Raji (cell line): Measurements from ENCODE around the gene NPRL2.

Experiments
- POLR2A ChIP-seq: IDR thresholded peaks from 2 replicates; pipeline ENCODE4 v1.6.1; 2011; ENCODE audit warnings: low read depth, low read length, control low read depth; ENCODE audit not compliant: insufficient read depth

Gene NPRL2

GRCh38 chr3:50319181-50319893, 31.2 kb downstream of the NPRL2 start:
- no peak for TF ChIP-seq POLR2A

GRCh38 chr3:50318615-50319014, 32.0 kb downstream of the NPRL2 start:
- no peak for TF ChIP-seq POLR2A

GRCh38 chr3:50318163-50318562, 32.4 kb downstream of the NPRL2 start:
- no peak for TF ChIP-seq POLR2A

GRCh38 chr3:50317300-50317699, 33.3 kb downstream of the NPRL2 start:
- TF ChIP-seq POLR2A = no peak

GRCh38 chr3:50316657-50317242, 33.8 kb downstream of the NPRL2 start:
- no peak for TF ChIP-seq POLR2A

- no peak for TF ChIP-seq POLR2A
Measured at GRCh38 chr3:50314816-50315215, 35.8 kb downstream of the NPRL2 start.

- no peak for TF ChIP-seq POLR2A
Measured at GRCh38 chr3:50314342-50314741, 36.2 kb downstream of the NPRL2 start.

- no peak for TF ChIP-seq POLR2A
Measured at GRCh38 chr3:50304601-50305000, 46.0 kb downstream of the NPRL2 start.

- no peak for TF ChIP-seq POLR2A
Measured at GRCh38 chr3:50303013-50303815, 47.4 kb downstream of the NPRL2 start, which contains the start of gene HYAL1. Gene HYAL1, minus strand, starts transcription at chr3:50303574. Its CDS starts 618 bp downstream, at chr3:50302956.

GRCh38 chr3:50302095-50303012, 48.2 kb downstream of the NPRL2 start:
- no peak for TF ChIP-seq POLR2A

GRCh38 chr3:50300681-50301254, 49.8 kb downstream of the NPRL2 start:
- TF ChIP-seq POLR2A = no peak

GRCh38 chr3:50299929-50300680, 50.5 kb downstream of the NPRL2 start:
- TF ChIP-seq POLR2A = no peak

- TF ChIP-seq POLR2A = no peak
Measured at GRCh38 chr3:50299638-50299928, 51.0 kb downstream of the NPRL2 start.
